CD4-positive, alpha-beta T cell treated with Interleukin-1 beta for 1 hour (primary cell): ENCODE data around the gene CDH20.

Source experiments
- DNase-seq, 2 donors: peaks; one replicate each; pipeline ENCODE4 v3.0.0-alpha.2; 2020 to 2022

The CDH20 gene

GRCh38 chr18:61432590-61432989 lies 99.4 kb downstream of the CDH20 start:
- no peak for DNase-seq

DNA sequence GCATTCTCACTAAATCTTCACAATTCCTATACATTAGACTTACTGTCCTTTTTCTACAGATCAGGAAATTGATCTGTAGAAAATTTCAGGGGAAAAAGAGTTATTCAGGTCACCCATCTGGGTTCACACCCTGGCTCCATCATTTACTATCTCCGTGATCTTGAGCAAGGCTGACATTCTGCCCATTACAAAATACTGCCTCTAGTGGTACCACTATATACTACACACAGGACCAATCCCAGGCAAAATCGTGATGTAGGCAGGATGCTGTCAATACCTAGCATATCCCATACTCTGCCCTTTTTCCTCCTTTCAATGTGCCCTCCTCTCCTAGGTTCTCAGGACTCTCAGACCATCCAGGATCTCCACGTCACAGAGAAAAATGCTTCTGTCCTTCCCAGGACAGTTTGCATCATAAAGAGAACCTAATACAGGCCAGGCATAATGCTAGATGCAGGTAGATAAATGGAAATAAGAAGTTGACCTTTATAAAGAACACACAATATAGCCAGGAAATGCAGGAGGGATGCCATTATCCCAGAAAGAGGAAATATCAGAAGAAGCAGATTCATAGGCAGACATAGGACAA lies 101.9 kb downstream of the CDH20 start:
- no peak for DNase-seq

DNA sequence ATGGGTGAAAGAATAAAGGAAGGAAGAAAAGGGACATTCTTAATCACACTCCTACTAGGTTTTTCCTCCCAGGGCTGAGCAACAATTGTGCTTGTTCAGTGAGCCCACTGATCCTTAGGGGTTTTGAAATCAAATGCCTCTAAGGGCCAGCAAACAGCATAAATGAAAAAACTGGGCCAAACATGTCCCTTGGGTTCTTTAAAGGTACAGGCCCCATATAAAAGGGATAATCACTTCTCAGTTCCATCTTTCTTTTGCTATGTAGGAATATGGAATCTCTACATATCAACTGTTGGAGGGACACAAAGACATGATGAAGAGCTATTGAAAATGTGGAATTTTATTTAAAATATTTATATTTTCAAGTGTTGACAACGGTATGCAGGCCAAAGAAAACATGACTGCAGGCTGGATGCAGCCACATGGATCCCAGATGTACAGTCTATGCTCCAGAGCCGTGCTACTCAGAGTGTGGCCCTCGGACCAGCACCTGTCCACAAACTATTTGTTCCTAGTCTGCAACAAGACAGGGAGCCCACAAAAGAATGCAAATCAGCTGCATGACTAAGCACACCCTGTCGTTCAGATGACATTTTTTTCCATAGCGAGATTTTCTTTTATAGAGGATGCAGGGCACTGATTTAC lies 110.0 kb downstream of the CDH20 start:
- DNase-seq, result no peak

DNA sequence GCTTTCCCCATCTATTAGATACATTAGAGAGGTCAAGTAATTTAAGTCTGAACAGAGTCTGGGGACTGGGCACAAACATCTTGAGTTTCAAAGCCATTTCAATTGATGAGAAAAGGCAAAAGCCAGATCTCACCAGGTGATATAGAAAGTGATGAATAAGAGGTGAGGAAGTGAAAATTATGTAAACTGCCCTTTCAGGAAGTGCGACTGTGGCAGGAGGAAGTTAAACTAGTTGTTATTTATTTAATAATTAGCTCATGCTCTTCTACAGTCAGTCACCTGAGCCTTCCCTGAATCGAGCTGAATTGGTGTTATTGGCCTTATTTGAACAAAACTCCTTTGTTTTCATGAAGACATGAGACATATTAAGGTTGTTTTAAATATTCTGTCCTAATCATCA lies 115.1 kb downstream of the CDH20 start:
- DNase-seq, result no peak

DNA sequence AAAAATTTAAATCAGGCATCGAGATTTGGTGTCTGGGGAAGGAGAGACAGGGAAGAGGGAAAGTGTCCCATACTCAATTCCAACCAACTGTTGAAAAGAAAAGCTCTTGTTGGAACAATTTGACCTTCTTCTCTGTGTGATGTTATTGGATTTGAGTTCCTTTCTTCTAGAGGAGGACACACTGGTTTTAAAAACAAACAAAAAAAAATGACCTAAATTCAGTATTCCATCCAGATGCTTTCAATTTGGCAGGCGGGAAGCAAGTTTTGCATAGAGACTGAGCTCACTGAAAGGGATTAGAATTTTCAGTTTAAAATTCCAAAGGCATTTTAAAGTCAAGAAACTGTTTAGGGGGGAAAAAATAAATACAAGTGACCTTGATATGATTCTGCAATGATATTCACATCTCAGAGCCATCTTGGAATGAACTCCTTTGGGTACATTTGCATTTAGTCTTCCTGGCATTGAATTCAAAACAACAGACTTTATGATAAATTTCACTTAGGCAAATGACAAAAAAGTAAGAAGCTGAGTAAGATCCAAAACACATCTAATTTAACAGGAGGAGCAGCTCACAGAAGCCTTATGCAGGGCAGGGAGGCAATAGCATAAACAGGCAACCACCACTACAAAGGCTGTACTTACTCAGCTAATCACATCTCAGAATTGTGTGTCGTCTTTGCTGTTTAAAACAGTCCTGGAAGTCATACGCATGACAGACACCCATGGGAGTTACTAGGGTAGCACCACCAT lies 126.8 kb downstream of the CDH20 start:
- no peak for DNase-seq

DNA sequence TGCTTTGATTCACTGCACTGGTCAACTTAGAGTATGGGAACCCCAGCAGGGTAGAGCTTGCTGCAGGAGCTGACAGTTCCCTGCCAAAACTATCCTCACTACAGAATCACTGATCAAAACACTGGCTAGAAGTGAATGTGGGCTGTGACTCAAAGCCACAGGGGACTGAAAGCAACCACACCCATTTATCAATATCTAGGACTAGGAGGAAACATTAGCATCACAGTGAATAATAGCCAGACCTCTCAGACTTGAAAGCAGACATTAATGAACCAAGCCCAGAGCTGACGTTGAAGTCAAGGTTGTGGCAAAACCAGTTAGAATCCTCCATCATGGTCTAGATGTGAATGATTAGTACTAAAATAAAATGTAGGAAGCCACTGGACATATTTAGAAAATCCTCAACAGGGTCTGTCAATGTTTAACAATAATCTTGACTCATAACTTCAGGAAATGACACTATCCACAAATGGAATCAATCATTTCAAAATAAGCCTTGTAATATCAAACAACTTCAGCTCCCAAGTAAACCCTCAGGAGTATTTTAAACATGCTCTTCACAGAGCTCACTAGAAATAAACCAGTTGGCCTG lies 131.4 kb downstream of the CDH20 start:
- no peak for DNase-seq

GRCh38 chr18:61466736-61467135 lies 133.5 kb downstream of the CDH20 start:
- DNase-seq, result no peak

- DNase-seq, result no peak
Measured at GRCh38 chr18:61470031-61470674, 136.9 kb downstream of the CDH20 start.

DNA sequence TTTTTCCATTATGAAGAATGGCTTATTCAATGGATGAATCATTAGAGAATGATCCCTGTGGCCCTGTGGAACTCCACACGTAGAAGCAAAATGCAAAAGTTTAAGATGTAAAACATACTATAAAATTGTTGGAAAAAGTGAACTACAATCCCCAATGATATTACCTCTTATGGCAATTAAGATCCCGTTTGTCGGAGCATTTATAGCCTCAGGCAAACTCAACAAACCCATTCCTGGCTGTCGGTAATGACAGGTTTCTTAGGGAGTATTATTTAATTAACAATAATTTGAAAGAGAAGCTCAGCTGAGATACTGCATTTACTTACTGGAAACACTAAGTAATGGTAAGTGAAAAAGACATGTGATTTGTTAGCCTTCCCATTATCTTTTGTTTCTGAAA lies 138.3 kb downstream of the CDH20 start:
- DNase-seq, result no peak

DNA sequence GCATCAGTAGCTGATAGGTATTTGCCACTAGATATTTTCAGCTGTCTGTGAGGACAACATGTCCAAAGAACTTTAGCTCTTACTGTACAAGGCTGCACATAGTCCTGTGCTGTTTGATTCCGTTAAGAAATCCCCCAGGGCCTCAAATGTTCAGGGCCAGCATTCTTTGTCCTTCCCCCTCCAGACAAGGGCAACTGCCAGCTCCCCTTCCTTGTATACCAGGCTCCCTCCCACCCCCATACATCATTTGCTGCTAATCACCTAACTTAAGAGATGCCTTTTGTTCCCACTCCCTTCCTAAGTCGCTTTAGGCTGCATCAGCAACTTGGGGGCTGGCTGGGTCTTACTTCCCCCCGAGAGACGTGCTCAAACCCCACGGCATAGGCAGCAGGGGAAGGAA lies 138.7 kb downstream of the CDH20 start:
- no peak for DNase-seq

DNA sequence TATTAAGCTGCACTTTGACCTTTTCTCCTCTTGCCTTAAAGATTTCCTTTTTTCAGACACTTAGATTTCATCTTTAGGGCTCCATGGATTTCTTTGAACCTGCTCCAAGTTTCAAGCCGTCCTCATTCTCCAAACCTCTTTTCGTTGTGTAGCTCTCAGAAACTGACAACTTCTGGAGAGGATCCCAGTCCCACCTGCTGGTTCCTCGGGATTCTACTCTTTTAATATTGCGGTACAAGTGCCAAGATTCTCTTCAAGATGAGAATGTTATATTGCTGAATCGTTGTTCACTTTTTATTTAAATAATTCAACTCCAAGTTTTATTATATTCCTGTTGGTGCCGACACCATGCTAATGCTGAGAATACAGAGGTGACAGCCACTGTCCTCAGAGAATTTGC lies 141.1 kb downstream of the CDH20 start:
- no peak for DNase-seq

DNA sequence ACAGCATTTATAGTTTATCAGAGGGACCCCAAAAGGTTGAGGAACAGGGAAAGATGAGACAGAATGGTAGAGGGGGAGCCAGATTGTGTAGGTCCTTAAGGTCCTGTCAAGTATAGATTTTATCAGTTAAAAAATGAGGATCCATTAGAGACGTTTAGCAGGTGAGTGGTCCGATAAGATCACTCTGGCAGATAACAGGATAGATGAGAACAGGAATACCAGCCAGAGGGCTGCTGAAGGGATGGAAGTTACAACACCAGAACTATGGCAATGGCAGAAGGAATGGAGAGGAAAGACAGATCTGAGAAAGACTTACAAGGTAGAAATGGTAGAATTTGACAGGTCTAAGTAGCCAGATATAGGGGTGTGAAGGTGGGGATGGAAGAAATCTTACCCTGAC lies 141.7 kb downstream of the CDH20 start:
- DNase-seq, result no peak

- DNase-seq, result no peak
Measured at GRCh38 chr18:61475931-61476330, 142.7 kb downstream of the CDH20 start.

GRCh38 chr18:61489334-61489733 lies 156.1 kb downstream of the CDH20 start:
- DNase-seq, result no peak

DNA sequence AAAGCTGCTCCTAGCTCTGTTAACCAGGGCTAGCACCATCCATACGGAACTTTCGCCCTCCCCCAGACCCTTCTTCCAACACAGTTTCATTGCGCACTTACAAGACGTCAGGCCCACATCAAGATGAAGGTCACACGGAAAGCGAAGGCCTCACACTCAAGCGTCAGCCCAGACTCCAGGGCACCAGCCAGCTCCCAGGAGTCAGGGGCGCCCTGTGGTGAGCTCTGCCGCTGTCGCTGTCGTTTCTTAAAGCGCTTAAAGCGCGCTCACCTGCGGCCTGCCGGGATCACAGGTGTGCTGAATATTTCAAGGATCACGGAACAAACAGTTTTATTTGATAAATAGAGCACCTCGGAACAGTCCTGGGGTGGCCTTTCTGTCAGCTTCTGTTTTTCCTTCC lies 163.1 kb downstream of the CDH20 start:
- no peak for DNase-seq

GRCh38 chr18:61497422-61497821 lies 164.2 kb downstream of the CDH20 start:
- no peak for DNase-seq

DNA sequence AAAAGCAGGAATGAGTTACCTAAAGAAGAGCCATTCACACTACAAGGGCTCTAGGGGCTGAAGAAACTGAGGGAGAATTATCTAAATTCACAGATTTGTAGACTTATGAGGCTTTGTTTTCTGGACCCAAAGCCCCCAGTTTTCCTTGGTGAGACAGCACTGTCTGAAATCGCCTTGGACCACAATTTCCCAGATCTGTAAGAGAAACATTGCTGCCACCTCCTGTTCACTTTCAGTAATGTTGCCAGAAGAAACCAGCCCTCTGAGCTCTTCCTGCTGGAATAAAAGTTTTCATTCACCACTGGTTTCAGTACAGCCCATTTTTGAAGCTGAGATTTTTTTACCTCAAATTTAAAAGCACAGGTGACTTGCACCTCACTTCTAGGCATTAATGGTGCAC lies 169.2 kb downstream of the CDH20 start:
- DNase-seq, result no peak

DNA sequence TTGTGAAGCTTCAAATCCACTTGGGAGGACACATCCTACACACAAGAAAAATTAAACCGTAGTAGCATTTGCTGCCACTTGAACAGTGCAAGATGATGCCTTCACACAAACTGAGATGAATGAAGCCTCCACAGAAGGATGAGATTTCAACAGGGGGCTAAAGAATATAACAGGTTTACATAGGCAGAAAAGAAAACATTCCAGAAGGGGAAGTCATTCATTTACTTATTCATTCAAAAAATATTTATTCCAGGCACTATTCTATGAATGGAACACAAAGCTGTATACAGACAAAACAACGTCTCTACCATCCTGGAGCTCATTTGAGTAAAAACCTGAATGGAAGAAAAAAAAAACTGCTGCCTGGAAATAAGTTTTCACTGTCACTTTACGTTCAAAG lies 170.5 kb downstream of the CDH20 start:
- no peak for DNase-seq

- DNase-seq, result no peak
Measured at GRCh38 chr18:61528961-61529360, 195.7 kb downstream of the CDH20 start.

DNA sequence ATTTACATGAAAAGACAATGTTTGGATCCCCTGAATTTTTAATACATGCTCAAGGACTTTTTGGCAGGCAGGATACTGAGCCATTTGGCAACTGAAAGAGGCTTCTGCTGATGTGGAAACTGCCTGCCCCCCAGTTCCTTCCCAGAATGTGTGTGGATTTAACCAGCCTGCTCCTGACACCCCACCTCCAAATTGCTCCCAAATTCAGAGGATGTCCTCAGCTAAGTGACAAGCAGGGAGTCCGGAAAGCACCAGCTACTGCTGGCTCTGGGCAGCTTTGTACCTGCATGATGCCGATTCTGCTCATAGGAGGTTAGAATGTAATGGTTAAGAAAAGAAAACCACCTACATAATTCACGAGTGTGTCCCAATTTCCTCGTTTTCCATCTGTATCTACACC lies 197.5 kb downstream of the CDH20 start:
- DNase-seq, result no peak

DNA sequence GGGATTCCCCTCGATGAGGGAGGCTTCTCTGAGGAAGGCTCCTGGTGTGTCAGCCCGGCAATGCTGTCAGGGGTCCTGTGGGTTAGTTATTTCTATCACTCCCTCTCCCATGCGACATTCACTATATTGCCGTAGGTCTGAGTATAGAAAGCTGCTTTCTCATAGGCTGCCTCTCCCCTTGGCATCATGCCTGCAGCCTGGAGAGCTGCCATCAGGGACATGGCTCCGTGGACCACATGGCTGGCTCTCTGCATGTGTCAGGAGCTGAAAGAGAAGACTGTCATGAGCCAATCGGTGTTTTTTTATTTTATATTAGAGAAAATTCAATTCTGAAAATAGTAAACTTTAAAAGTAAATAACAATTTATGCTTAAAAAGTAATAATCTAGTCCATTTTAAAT lies 198.0 kb downstream of the CDH20 start:
- DNase-seq, result no peak

- no peak for DNase-seq
Measured at GRCh38 chr18:61531891-61532290, 198.7 kb downstream of the CDH20 start.

DNA sequence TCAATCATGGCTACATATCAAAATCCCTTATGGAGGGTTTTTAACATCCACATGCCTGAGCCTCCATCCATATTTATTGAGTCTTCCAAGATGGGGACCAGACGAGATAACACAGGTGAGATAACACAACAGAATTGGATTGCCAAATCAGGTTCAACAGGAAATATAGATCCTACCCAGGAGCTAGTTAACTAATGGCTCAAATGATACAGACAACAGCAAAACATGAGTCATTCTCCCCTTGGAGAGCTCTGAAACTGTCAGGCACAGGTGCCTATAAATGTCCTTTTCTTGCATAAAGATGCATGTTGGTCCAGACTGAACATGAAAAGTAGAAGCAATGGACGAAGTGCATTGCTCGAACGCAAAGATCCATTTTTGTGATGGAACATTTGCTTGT lies 202.2 kb downstream of the CDH20 start:
- DNase-seq, result no peak

DNA sequence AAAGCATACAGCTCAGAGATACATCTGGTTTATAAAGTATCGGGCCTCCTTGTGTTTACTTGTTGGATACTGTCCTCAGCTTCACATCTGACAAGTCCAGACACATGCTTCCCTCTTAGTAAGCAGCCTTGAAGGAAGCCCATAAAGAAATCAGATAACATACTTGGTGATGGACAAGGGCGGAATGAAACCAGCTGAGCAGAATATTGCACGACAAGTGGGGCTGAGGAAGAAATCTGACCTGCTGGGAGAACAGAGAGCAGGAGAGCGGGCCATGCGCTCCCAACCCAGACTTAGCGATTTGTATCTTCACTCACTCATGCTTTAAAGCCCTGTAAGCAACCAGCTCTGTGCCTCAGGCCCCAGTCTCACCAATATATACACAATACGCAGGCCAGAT lies 208.4 kb downstream of the CDH20 start:
- no peak for DNase-seq
